ENCODE measurements around the gene AGTRAP. TPM values are rescaled to one million over a fixed set of nuclear protein-coding genes. Genes with fewer than 3 reads are reported as not detected.

Gene AGTRAP
- total RNA-seq, 1 experiment from 2014 or later: 23.6 TPM

DNA sequence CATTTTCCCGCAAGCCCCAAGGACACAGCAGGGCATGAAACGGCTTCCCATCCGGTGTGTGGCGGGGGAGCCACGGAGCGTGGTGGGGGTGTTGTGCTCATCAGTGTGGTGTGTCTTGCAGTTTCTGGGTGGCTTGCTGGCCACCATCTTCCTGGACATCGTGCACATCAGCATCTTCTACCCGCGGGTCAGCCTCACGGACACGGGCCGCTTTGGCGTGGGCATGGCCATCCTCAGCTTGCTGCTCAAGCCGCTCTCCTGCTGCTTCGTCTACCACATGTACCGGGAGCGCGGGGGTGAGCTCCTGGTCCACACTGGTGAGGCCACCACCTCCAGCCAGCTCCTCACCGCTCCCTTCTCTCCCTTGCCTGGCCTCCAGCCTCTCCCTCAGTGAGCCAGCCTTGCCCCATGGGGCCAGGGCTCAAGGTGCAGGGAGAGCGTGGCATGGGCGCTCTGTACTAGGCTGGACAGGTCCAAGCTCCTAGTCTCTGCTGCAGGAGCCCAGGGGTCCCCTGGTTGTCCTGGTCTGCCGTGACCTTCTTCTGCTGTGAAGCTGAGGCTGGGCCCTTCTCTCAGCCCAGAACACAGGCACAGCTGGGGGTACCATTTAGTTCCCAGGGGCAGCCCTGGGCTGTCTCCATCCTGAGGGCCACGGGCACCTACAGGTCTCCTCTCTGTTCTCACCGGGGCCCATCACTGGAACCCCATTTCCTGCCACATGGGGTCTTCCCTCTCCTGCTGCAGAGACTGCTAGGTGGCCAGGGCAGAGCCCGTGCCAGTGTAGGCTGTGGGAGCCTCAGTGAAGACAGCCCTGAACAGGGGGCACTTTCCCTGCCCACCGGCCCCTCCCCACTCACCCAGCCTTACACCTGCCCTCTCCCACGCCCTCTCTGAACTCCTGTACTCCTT lies 12.6 kb downstream of the AGTRAP start:
- intact Hi-C loops (cut with micrococcal nuclease; ENCODE audit: unreplicated experiment): no loop called here
- CTCF ChIA-PET: no interaction called here
- H3K4me3 ChIP-seq (ENCODE audit: low read depth, low read length, poor library complexity, severe bottlenecking): no peak overlapping the region
- no peaks in the 10 kb centered on the region for H3K9me3 ChIP-seq (ENCODE audit: low read depth, low read length, poor library complexity, severe bottlenecking)
- H3K27me3 ChIP-seq (replicated peaks; ENCODE audit: insufficient read depth, low read depth, low read length, poor library complexity): no peaks in the 10 kb centered on the region
- H3K4me1 ChIP-seq (ENCODE audit: insufficient read depth, low read length, poor library complexity, severe bottlenecking): peaks cover 5% of the 10 kb centered on the region
- DNase-seq (ENCODE audit: low spot score): no peak
- POLR2A ChIA-PET (ENCODE audit: low non-redundant PET): no interaction called here
- no peak for TF ChIP-seq EZH2 (IDR thresholded peaks at IDR 0.05; ENCODE audit: borderline replicate concordance, low read depth, low read length, poor library complexity, severe bottlenecking)
- TF ChIP-seq, protein P1, sequence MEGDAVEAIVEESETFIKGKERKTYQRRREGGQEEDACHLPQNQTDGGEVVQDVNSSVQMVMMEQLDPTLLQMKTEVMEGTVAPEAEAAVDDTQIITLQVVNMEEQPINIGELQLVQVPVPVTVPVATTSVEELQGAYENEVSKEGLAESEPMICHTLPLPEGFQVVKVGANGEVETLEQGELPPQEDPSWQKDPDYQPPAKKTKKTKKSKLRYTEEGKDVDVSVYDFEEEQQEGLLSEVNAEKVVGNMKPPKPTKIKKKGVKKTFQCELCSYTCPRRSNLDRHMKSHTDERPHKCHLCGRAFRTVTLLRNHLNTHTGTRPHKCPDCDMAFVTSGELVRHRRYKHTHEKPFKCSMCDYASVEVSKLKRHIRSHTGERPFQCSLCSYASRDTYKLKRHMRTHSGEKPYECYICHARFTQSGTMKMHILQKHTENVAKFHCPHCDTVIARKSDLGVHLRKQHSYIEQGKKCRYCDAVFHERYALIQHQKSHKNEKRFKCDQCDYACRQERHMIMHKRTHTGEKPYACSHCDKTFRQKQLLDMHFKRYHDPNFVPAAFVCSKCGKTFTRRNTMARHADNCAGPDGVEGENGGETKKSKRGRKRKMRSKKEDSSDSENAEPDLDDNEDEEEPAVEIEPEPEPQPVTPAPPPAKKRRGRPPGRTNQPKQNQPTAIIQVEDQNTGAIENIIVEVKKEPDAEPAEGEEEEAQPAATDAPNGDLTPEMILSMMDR (conservative IDR thresholded peaks at IDR 0.05; ENCODE audit: low read depth, low read length): no peak
- no peak overlapping the region for H3K27ac ChIP-seq (ENCODE audit: low read depth, low read length, poor library complexity, severe bottlenecking)
- no peaks in the 10 kb centered on the region for H3K36me3 ChIP-seq (ENCODE audit: insufficient read depth, low read length, poor library complexity, severe bottlenecking)
- BruUV-seq (replicated peaks): no TSS peak

DNA sequence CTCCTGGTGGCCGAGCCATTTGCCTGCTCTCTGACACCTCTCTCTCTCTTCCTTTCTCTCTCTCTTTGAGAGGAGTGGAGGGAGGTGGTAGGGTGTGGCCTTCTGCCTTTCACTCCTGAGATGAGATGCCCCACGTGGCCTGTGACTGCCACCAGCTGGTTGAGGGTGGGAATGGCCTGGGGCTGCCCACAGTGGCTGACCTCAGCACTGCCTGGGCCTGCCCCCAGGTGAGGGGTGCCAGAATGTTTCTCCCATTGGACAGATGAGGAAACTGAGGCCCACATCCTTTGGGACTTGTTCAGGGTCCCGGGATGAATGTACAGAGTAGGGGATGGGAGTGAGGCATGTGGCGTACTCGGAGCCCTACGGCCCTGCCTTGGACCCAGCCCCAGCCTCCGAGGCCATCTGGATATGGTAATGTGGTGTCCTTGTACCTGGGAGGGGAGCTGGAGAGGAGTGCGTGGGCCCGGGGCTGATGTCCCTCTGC lies 13.3 kb downstream of the AGTRAP start:
- BruUV-seq (replicated peaks): no TSS peak
- no peaks in the 10 kb centered on the region for H3K27me3 ChIP-seq (replicated peaks; ENCODE audit: insufficient read depth, low read depth, low read length, poor library complexity)
- POLR2A ChIA-PET (ENCODE audit: low non-redundant PET): no interaction called here
- H3K4me1 ChIP-seq (ENCODE audit: insufficient read depth, low read length, poor library complexity, severe bottlenecking): peaks cover 5% of the 10 kb centered on the region
- H3K27ac ChIP-seq (ENCODE audit: low read depth, low read length, poor library complexity, severe bottlenecking): no peak overlapping the region
- no peaks in the 10 kb centered on the region for H3K36me3 ChIP-seq (ENCODE audit: insufficient read depth, low read length, poor library complexity, severe bottlenecking)
- CTCF ChIA-PET: no interaction called here
- H3K9me3 ChIP-seq (ENCODE audit: low read depth, low read length, poor library complexity, severe bottlenecking): no peaks in the 10 kb centered on the region
- peak; percentile 55 for DNase-seq (ENCODE audit: low spot score)
- TF ChIP-seq, protein P1 (conservative IDR thresholded peaks at IDR 0.05; ENCODE audit: low read depth, low read length): peak; percentile 51
- TF ChIP-seq EZH2 (IDR thresholded peaks at IDR 0.05; ENCODE audit: borderline replicate concordance, low read depth, low read length, poor library complexity, severe bottlenecking): no peak
- intact Hi-C loops (cut with micrococcal nuclease; ENCODE audit: unreplicated experiment): no loop called here
- no peak overlapping the region for H3K4me3 ChIP-seq (ENCODE audit: low read depth, low read length, poor library complexity, severe bottlenecking)

DNA sequence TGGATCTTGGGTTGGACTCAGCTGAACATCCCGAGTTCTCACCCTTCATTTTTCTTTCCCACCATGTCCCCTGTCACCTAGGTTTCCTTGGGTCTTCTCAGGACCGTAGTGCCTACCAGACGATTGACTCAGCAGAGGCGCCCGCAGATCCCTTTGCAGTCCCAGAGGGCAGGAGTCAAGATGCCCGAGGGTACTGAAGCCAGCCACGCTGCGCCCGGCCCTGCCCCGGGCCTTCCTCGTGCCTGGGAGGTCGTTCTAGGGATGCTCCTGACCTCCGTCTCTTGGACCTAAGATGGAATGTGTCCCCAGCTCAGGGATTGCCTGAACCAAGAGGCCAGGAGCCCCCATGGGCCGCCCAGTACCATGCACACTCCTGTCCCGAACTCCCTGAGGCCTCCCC lies 14.1 kb downstream of the AGTRAP start:
- no TSS peak for BruUV-seq (replicated peaks)
- DNase-seq (ENCODE audit: low spot score): no peak
- no peak overlapping the region for H3K27ac ChIP-seq (ENCODE audit: low read depth, low read length, poor library complexity, severe bottlenecking)
- H3K9me3 ChIP-seq (ENCODE audit: low read depth, low read length, poor library complexity, severe bottlenecking): no peaks in the 10 kb centered on the region
- H3K4me1 ChIP-seq (ENCODE audit: insufficient read depth, low read length, poor library complexity, severe bottlenecking): peaks cover 5% of the 10 kb centered on the region
- no peaks in the 10 kb centered on the region for H3K36me3 ChIP-seq (ENCODE audit: insufficient read depth, low read length, poor library complexity, severe bottlenecking)
- CTCF ChIA-PET: no interaction called here
- no peak overlapping the region for H3K4me3 ChIP-seq (ENCODE audit: low read depth, low read length, poor library complexity, severe bottlenecking)
- intact Hi-C loops (cut with micrococcal nuclease; ENCODE audit: unreplicated experiment): no loop called here
- H3K27me3 ChIP-seq (replicated peaks; ENCODE audit: insufficient read depth, low read depth, low read length, poor library complexity): no peaks in the 10 kb centered on the region
- POLR2A ChIA-PET (ENCODE audit: low non-redundant PET): no interaction called here
- TF ChIP-seq EZH2 (IDR thresholded peaks at IDR 0.05; ENCODE audit: borderline replicate concordance, low read depth, low read length, poor library complexity, severe bottlenecking): no peak
- TF ChIP-seq, protein P1 (conservative IDR thresholded peaks at IDR 0.05; ENCODE audit: low read depth, low read length): no peak
